Ramos (cell line): ENCODE data around the gene SMIM12.

Experiments used
- in situ Hi-C: fragments of 300-500 bp; cut with MboI; formaldehyde crosslinking; loops from one replicate; pipeline ENCODE4 v1.14.3; 2022; ENCODE audit warnings: low sequenced_read_pairs; ENCODE audit not compliant: unreplicated experiment

Gene SMIM12

DNA sequence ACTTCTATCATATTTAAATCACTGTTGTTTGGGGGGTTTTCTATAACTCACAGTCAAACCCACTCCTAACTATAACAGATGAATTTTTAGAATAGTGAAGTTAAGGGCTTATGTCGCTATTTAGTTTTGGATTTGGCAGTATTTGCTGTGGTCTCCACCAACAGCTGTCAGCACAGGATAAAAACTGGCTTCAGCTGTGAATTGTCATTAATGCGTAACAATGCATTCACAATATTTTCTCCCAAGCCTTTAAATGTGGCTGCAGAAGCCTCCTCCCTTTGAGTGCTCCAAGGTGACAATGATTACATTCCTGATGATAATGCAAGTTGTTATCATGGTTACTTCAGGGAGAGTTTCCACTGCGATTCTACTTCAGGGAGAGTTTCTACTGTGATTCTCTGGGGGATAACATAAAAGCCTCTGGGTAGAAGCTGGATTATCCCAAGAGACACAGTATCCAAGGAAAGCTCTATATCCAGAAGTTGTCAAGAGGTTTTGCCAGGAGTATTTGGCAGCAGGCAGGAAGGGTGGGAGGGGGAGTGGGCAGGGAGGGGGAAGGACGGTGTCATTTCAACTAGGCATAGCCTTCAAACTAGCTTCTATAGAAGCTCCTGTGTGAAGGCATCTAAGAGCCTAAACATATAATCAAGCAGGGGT lies 14.9 kb upstream of the SMIM12 start:
- in situ Hi-C loops = no loop called here

- in situ Hi-C loops = no loop called here
Observed at GRCh38 chr1:34872133-34872503, 12.6 kb upstream of the SMIM12 start.

- in situ Hi-C loops = no loop called here
Observed at GRCh38 chr1:34871443-34872132, 12.0 kb upstream of the SMIM12 start.

DNA sequence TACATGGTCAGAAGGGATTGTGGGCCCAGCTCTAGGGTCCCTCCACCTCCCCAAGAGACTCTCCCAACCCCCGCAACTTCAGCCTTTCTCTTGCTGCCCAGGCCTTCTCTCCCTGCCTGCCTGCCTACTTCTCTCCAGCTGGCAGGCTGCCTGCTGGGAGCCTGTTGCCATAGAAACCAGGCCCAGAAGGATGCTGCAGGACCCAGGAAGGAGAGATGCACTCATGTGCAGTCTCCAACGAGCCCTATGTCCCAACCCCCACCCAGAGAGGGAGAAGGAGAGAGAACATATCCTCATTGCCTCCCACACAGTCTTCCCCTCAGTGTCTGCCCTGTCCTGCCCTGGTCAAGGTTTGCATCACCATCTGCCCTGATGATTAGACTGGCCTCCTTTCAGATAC lies 10.8 kb upstream of the SMIM12 start:
- in situ Hi-C loops = no loop called here

DNA sequence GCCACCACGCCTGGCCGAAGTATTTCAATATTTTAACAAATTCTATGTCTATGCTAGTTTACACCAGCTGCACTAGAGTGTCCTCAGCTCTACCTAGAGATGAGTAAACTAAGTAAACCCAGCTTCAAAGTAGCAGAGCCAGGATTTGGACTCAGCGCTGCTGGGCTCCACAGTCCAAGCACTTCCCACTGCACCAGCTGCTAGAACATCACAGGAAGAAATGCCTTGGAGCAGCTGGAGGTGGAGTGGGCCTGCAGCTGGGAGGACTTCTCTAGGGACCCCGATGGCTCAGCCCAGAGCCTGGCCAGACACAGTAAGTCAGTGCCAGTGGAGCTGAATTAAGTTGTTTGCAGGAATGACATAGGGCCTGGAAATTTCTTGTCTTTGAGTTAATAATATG lies 10.2 kb upstream of the SMIM12 start:
- in situ Hi-C loops = no loop called here

GRCh38 chr1:34868230-34869049 lies 8.9 kb upstream of the SMIM12 start:
- in situ Hi-C loops = no loop called here

- in situ Hi-C loops = no loop called here
Observed at GRCh38 chr1:34867415-34867814, 7.9 kb upstream of the SMIM12 start.

- in situ Hi-C loops = no loop called here
Observed at GRCh38 chr1:34866762-34867109, 7.2 kb upstream of the SMIM12 start.

GRCh38 chr1:34865981-34866761 lies 6.6 kb upstream of the SMIM12 start:
- in situ Hi-C loops = no loop called here

DNA sequence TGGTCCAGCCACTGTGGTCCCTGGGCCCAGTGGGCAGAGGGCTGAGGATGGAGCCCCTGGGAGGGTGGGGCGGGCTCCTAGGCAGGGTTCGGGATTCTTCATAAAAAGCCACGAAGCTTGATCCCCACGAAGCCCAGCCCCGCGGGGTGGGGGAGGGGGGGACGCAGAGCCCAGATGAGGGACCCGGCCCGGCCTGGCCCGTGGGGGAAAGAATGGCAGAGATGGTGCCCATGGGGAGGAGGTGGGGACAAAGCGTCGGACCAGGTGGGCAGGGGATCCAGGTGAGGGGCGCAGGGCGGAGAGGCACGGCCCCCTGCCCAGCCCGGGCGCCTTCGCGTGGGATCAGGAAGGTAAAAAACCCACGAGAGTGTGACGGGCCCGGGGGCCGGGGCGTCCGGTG lies 6.0 kb upstream of the SMIM12 start:
- in situ Hi-C loops = no loop called here

DNA sequence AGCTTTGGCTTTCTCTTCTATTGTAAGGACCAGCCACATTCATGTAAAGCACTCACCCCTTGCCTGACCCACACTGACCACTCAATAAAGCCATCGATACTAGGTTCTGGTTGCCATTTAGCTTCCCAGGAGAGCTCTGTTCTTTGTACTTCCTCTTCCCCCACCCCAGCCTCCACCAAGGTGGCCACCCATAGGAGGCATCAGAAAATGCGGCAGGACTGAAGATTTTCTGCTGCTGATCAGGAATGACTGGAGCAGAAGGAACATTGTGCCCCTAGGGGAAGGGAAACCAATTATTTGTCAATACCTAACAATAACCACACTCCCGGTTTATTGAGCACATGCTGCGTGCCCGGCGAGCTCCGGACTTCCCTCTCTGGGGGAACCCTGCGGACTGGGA lies 5.2 kb upstream of the SMIM12 start:
- in situ Hi-C loops = no loop called here

- in situ Hi-C loops = no loop called here
Observed at GRCh38 chr1:34863501-34863900, 4.0 kb upstream of the SMIM12 start.

- in situ Hi-C loops = no loop called here
Observed at GRCh38 chr1:34858901-34859445, 576 bp downstream of the SMIM12 start.

DNA sequence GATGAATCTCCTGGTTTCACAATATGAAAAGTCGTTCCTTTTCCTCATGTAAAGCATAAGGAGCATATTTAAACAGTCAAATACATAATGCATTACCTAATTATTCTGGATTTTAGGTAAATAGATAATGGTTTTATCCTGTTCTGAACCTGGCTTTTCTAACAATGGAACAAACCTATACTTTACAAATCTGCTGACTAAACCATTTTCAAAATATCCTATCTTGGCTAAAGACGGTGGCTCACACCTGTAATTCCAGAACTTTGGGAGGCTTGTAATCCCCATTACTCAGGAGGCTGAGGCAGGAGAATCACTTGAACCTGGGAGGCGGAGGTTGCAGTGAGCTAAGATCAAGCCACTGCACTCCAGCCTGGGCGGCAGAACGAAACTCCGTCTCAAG lies 2.9 kb downstream of the SMIM12 start:
- in situ Hi-C loops = no loop called here

- in situ Hi-C loops = no loop called here
Observed at GRCh38 chr1:34852677-34853217, 6.8 kb downstream of the SMIM12 start.

GRCh38 chr1:34851431-34852105 lies 8.0 kb downstream of the SMIM12 start:
- in situ Hi-C loops = no loop called here

DNA sequence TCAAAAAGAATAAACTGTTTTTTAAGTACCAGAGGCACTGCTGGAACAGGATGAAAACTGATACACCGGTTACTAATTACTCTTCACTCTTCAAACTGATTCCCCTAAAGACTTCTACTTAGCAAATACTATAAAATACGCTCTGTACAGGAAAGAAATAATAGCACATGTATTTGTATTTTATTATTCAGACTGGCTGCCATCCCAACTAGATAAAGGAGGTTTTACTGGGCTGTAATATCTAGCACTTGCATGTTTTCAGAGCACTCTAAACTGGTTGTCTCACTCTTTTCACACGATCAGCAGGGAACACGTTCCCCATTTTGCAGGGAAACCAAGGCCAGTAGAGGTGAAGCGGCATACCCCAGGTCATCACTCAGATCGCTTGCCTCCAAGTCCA lies 9.2 kb downstream of the SMIM12 start:
- in situ Hi-C loops = no loop called here

DNA sequence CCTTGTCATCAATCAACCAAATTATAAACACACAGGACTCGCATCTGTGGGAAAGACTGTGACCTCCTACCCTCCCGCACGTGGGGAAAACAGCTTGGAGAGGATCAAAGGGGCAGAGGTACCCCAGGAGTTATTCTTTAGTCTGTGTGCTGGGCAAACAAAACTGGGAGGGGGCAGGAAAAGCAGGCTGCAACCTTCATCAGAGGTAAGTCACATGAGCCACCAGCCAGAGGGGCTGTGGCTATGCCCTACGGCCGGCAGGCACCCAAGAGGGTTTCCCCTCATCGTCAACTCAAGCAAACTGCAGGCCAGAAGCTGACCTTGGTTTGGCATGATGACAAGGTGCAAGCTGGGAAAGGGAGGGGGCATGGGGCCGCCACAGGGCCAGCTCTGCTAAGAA lies 12.5 kb downstream of the SMIM12 start:
- in situ Hi-C loops = no loop called here

GRCh38 chr1:34846265-34846664 lies 13.3 kb downstream of the SMIM12 start:
- in situ Hi-C loops = no loop called here
